ENCODE measurements around the gene SLC18A3.

SLC18A3 gene

DNA sequence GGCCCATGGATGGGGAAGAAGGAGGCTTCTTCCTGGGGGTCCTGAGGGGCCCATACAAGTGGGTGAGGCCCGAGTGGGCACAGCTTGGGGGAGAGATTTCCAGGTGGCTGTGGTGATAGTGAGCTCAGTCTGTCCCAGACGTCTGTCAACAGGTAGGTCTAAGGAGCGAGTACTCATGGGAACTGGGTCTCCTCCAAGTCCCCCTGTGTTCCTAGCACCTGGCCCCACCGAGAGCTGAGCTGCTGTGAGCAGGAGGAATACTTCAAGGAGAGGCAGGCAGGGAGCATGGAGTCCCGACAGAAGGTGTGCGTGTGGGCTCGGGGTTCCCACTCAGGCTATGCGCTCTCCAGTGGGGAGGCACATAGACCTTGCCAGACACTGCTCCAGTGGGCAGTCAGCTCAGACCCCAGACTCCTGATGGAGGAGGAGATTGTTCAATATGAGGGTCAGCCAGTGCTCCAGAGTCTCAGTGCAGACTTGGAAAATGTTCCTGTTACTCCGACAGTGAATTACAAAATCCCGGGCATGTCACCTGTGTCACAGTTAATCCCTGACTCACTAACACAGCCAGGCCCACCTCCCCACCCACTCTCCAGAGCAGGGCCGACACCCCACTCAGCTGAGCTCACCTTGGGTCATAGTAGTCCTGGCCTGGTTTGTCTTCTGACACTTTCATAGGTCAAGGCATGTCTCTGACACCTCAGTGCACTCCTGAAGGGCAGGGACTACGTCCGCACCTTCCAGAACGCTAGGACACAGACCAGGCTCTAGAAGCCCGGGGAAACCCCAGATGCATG lies 41.1 kb downstream of the SLC18A3 start:
- DNase-seq (ENCODE audit: low read depth, low spot score): no peak

DNA sequence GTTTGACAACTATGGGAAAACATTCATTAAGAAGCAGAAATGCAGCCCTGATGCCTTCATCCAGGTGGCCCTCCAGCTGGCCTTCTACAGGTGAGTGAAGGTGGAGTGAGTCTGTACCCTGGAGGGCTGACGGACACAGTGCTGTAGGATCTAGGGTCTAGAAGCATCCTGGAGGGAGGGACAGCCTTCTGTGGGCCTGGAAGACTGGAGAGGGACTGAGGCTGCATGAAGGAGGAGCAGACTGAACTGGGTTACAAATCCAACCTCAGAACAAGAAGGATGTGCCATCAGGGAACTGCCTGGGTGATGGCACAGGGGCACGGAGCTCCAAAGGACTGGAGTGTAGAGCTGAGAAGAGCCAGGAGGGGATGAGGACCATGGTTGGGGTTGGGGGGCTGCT lies 41.8 kb downstream of the SLC18A3 start:
- DNase-seq (ENCODE audit: low read depth, low spot score): no peak

DNA sequence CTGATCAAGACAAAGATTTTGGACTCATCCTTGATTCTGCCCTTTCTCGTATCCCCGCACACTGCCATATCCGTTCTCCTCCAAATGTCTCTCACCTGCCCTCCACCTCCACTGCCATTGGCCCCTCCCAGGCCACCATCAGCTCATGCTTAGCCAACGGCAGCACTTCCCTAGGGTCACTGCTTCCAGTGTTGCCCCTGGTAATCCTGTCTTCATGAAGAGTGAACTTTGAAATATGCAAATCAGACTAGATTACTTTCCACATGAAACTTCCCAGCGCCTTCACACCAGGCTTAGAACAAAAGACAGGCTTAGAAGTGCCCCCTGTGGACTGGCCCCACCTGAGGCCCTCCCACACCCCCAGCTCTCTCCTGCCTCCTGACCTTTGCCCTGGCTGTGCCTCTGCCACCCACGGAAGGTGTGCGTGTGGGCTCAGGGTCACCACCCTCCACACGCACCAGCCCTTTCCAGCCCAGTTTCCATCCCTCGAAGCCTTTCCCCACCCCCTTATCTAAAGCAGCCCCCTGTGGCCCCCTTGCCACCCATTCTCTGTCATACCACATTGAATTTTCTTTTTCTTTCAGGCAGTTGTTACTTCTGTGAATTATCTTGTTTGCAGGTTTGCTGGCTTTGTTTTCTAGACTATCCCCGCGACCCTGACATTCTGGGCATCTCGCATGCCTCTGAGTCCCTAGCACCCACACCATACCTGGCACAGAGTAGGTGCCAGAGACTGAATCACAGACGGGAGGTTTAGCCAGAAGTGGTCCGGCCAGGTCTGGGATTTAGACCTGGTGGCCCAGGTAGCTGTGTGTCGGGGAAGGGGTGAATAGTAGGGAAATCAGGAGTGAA lies 42.5 kb downstream of the SLC18A3 start:
- no peak for DNase-seq (ENCODE audit: low read depth, low spot score)

DNA sequence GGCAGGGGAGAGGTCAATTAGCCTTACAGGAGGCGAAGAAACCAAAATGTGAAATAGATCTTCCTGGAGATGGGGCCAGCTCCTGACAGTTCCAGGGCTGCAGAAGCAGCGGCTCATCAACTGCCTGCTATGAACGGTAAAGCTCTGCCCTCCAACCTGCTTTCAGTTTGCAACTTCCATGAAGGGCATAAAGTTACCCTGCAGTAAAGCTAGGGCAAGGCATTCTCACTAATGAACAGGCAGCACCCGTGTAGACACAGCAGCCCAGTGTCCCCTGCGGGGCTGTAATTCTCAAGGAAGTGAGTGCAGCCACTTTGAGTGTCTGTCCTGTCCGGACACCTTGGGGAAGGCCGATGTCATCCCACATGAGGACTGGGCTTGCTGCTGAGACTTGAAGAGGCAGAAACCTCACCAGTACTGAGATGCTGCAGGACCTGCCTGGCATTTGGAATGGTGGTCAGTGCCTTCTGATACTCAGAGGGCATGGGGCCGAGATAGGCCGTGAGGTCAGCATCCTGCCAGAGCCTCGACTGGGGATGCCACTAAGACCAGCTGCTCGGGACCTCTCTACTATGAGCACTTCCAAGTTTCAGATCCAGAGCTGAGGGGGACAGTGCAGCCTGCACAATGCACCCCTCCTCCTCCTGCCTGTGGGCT lies 43.3 kb downstream of the SLC18A3 start:
- no peak for DNase-seq (ENCODE audit: low read depth, low spot score)

DNA sequence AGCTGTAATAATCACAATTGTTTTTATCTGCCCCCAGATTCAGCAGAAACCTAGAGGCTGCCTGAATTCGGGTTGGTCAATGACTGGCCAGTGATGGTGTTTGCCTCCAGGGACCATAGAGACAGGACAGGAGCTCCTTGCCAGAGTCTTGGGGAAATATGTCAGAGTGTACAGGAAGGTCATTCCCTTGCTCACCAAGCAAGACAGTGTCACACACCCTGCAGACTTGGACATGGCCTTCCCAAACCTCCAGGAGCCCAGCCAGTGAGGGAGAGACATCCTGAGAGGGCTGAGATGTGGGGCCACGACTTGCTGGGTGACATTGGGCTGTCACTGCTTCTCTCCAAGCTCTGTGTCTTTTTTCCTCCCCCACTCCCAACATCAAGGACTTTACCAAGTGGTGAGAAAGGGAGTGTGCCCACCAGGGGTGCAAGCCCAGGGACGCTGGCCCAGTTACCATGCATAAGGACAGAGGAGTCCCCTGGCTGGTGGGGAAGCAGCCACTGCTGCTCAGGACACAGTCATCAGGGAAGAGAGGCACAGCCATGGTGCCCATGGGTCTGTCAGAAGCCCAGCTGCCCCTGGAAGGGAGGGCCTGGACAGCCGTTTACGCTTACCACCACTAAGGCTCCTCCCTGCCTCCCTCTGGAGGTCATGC lies 44.1 kb downstream of the SLC18A3 start:
- no peak for DNase-seq (ENCODE audit: low read depth, low spot score)

DNA sequence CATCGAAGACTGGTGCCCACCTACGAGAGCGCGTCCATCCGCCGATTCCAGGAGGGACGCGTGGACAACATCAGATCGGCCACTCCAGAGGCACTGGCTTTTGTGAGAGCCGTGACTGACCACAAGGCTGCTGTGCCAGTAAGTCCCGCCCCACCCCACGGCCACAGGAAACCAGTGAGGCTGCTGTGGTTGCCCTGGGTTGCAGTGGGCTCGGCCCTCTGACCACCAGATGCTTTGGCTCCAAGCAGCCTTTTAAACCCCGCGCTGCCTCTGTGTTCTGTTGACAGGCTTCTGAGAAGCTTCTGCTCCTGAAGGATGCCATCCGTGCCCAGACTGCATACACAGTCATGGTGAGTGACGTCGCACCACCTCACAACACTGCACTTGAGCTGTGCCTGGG lies 45.0 kb downstream of the SLC18A3 start:
- no peak for DNase-seq (ENCODE audit: low read depth, low spot score)

DNA sequence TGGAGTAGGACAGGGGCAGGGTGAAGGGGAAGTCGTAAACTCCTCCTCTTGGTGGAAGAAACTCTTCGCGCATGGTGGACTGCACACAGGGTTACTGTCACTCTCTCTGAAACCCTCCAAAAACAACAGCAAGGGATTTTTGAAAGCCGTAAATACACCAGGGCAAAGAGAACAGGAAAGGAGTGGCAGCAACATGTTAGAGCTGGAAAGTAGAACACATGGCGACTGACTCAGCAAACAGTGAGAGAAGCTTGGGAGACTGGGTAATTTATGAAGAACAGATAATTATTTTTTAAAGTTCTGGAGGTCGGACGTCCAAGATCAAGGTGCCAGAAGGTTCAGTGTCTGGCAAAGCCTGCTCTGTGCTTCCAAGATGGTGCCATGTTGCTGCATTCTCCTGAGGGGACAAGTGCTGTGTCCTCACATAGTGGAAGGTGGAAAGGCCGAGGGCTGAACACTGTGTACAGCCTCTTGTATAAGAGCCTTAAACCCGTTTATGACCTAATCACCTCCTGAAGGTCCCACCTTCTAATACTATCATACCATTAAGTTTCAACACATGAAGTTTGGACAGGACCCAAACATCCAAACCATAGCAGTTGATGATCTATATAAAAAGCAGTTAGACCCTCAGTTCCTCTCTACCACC lies 46.9 kb downstream of the SLC18A3 start:
- DNase-seq (ENCODE audit: low read depth, low spot score): no peak

DNA sequence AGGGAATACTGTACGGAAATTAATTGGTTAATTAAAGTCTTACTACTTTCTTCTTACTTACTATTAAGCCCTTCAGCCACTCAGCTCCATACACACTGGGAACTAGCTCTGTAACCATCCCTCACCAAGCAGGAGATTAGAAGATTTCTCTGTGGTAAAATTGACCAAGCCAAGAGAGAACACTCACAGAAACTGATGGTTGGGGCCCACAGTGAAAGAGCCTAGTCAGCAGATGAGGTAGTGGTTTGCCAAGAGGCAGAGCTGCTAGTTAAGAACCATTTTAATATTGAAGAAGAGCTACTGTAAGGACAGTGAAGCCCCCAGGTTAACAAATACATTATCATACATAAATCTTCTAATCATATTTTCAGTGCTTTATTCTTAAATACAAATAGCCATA lies 47.5 kb downstream of the SLC18A3 start:
- no peak for DNase-seq (ENCODE audit: low read depth, low spot score)

DNA sequence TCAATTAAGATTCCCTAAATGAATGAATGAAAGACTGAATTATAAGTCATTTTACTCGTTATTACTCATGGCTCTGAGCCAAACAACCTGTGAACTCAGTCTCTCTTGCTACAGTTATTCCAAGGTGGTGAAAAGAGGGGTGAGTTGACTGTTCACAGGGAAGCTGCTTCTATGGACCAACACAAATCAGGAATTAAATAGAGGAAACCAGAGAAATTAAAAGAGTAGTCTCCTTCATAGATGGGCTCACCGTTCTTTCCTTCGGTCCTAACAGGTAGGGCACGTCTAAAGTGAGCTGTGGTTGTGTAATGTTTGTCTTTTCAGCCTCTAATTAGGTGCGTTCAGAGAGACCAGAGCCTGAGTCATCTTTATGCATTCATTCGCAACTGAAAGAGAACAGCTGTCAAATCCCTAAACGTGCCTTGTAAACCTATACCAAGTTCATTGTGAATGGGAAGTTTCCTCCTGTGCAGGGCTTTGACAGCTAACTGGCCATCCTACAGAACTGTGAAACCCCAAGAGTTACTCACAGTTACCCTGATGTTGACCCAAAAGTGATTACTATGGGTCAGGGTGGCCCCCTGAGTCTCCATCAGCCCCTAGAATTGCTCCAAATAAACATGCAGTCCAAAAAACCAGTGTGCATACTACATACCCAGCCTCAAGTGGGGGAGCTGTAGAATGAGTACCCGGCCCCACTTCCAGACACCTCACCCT lies 51.2 kb downstream of the SLC18A3 start:
- no peak for DNase-seq (ENCODE audit: low read depth, low spot score)
